Heart right ventricle (tissue), 16 donors: ENCODE data around the gene GSTT4. TPM values are rescaled to one million over a fixed set of nuclear protein-coding genes. Genes with fewer than 3 reads are reported as not detected.

ENCODE experiments used
- ATAC-seq, 8 donors: fragments of 200-7000 bp; cut with Tn5 transposase; one replicate each; pipeline ENCODE4 v1.9.1; 2020; ENCODE audit warnings: mild to moderate bottlenecking in 8 of 8, moderate library complexity in 8 of 8, moderate number of reproducible peaks in 1 of 8
- DNase-seq, 2 donors: peaks; one replicate each; pipeline ENCODE4 v3.0.0-alpha.2; 2020
- H3K27ac ChIP-seq, 10 donors: fragments of 200-600 bp; sonication (generic) in 2 of 10; one replicate each; pipeline versions ENCODE4 v1.5.0 to v1.8.0; 2020 to 2022; ENCODE audit warnings: mild to moderate bottlenecking in 3 of 10
- H3K27me3 ChIP-seq, 7 donors: fragments of 200-600 bp; one replicate each; pipeline ENCODE4 v1.8.0; 2021 to 2022; ENCODE audit warnings: mild to moderate bottlenecking in 2 of 7
- H3K36me3 ChIP-seq, 9 donors: fragments of 200-600 bp; sonication (generic) in 1 of 9; one replicate each; pipeline versions ENCODE4 v1.5.0 to v1.8.0; 2020 to 2022; ENCODE audit warnings: mild to moderate bottlenecking in 2 of 9
- H3K4me1 ChIP-seq, 9 donors: fragments of 200-600 bp; sonication (generic) in 1 of 9; one replicate each; pipeline versions ENCODE4 v1.5.0 to v1.8.0; 2020 to 2022; ENCODE audit warnings: mild to moderate bottlenecking in 4 of 9
- H3K4me3 ChIP-seq, 10 donors: fragments of 200-600 bp; sonication (generic) in 2 of 10; one replicate each; pipeline versions ENCODE4 v1.5.0 to v1.8.0; 2020 to 2022; ENCODE audit warnings: mild to moderate bottlenecking in 7 of 10, moderate library complexity in 2 of 10
- H3K9me3 ChIP-seq, 11 donors: fragments of 200-600 bp in 10 of 11; sonication (generic) in 2 of 11; one replicate each; pipeline versions ENCODE4 v1.5.0 to v1.8.0; 2013 to 2022; ENCODE audit warnings: mild to moderate bottlenecking in 2 of 11, control low read depth in 1 of 11, moderate library complexity in 1 of 11
- CTCF ChIP-seq, 9 donors: fragments of 200-600 bp; sonication (generic) in 2 of 9; IDR thresholded peaks; one replicate each; pipeline versions ENCODE4 v1.5.0 to v1.8.0; 2021 to 2022; ENCODE audit warnings: antibody characterized with exemption in 9 of 9, mild to moderate bottlenecking in 5 of 9, moderate library complexity in 1 of 9
- WGBS, 2 donors: extraction: QIAGEN DNeasy Blood & Tissue Kit; methylation state at CpG; one replicate each; pipeline ENCODE4 v1.1.7; 2013; ENCODE audit warnings: inconsistent platforms in 1 of 2; 5-methylcytosine and 5-hydroxymethylcytosine counted together
- intact Hi-C, 10 donors: fragments of 100-400 bp; cut with DNase I; formaldehyde crosslinking; loops; one replicate each; pipeline versions ENCODE4 v1.11.1 to v1.14.2; 2022
- polyA plus RNA-seq, 2 donors: library from polyadenylated mRNA; stranded (reverse); fragments of 200-250 nt; gene quantifications; one replicate each; pipeline ENCODE4 v1.2.3, GENCODE V29; 2013
- total RNA-seq, 10 donors: library from RNA; stranded (reverse); fragmentation: NEBNext Ultra II Directional in 3 of 10; extraction: Animal tissue kit (Norgen Biotek cat#: 25700) in 3 of 10; gene quantifications; one replicate each; pipeline versions ENCODE4 v1.2.1 to v1.2.4, GENCODE V29; 2021 to 2023
- donor health status: Arrhythmogenic right ventricular cardiomyopathy.
- donor health status: ischemic (EF 13 %, LVEDD 7.1; RV severe dilation, severe dysfunction).
- donor health status: healthy with polysubstance abuse.
- donor health status: DM: no; HTN: yes; CAD: no.
- donor health status: DM: no; HTN: no; CAD: no.
- donor health status: ischemic (EF 25% LVEDD 6.9; RV normal size, moderate dysfunction).
- donor health status: ischemic (EF 25% LVEDD 5.7; RV mildly dilated, moderate dysfunction).
- donor health status: healthy.
- donor health status: DM: yes; HTN: yes; CAD: no.
- donor health status: Ischemic cardiomyopathy.
- donor health status: ischemic (EF 35%, LVEDD 5.7; RV mildly dilated, moderate dysfunction).
- donor health status: nonischemic (EF 11% LVEDD 7.7; RV severe dilation, severe dysfunction).
- donor health status: DM: yes; HTN: yes; CAD: no.
- donor health status: PGD.
- donor health status: ischemic (EF 29% LVEDD 5.4; RV normal size, mild dysfunction).
- donor health status: nonischemic (EF 23%, LVEDD 6.1; RV moderate dilation, normal function).

Gene GSTT4
- total and polyA plus RNA-seq, 12 donors: not detected

GRCh38 chr22:24026733-24027132 is 21.5 kb upstream of the GSTT4 start:
- no peaks in the 10 kb centered on the region for H3K27me3 ChIP-seq
- H3K27ac ChIP-seq: no peak overlapping the region
- H3K9me3 ChIP-seq: peaks cover 0 to 11% (median 0%) of the 10 kb centered on the region in 11 donors
- H3K36me3 ChIP-seq: peaks cover 0 to 17% (median 0%) of the 10 kb centered on the region in 9 donors
- peaks cover 0 to 20% (median 7%) of the 10 kb centered on the region in 9 donors for H3K4me1 ChIP-seq
- DNase-seq (no peak), ATAC-seq (no peak)
- TF ChIP-seq CTCF (IDR thresholded peaks at IDR 0.05): no peak
- H3K4me3 ChIP-seq: no peak overlapping the region
- intact Hi-C loops: no loop called here
- WGBS, 2 donors: 94 to 95% methylated on average over 3 of the region's 3 CpGs

- H3K27ac ChIP-seq: no peak overlapping the region
- intact Hi-C loops: no loop called here
- H3K36me3 ChIP-seq: peaks cover 0 to 16% (median 0%) of the 10 kb centered on the region in 9 donors
- WGBS, 2 donors: 83 to 85% methylated on average over 2 of the region's 2 CpGs
- no peak for DNase-seq
- no peak overlapping the region for H3K4me3 ChIP-seq
- H3K27me3 ChIP-seq: no peaks in the 10 kb centered on the region
- peaks cover 0 to 20% (median 7%) of the 10 kb centered on the region in 9 donors for H3K4me1 ChIP-seq
- H3K9me3 ChIP-seq: peaks cover 0 to 11% (median 0%) of the 10 kb centered on the region in 11 donors
- no peak for ATAC-seq
- no peak for TF ChIP-seq CTCF (IDR thresholded peaks at IDR 0.05)
Measured at GRCh38 chr22:24026056-24026455, 20.8 kb upstream of the GSTT4 start.

GRCh38 chr22:24025475-24025874 is 20.2 kb upstream of the GSTT4 start:
- intact Hi-C loops: no loop called here
- ATAC-seq (no peak), DNase-seq (no peak)
- Histone ChIP-seq H3K9me3 (peaks cover 0 to 11% (median 0%) of the 10 kb centered on the region in 11 donors), H3K4me1 (peaks cover 0 to 17% (median 7%) of the 10 kb centered on the region in 9 donors), H3K27me3 (no peaks in the 10 kb centered on the region), H3K4me3 (no peak overlapping the region), H3K27ac (no peak overlapping the region), H3K36me3 (peaks cover 0 to 14% (median 0%) of the 10 kb centered on the region in 9 donors)
- 85 to 94% methylated on average over 6 of the region's 6 CpGs for WGBS, 2 donors
- no peak for TF ChIP-seq CTCF (IDR thresholded peaks at IDR 0.05)

GRCh38 chr22:24024354-24024753 is 19.1 kb upstream of the GSTT4 start:
- Histone ChIP-seq H3K4me3 (no peak overlapping the region), H3K36me3 (peaks cover 0 to 14% (median 0%) of the 10 kb centered on the region in 9 donors), H3K27ac (no peak overlapping the region), H3K9me3 (peaks cover 0 to 11% (median 0%) of the 10 kb centered on the region in 11 donors), H3K4me1 (peaks cover 0 to 12% (median 7%) of the 10 kb centered on the region in 9 donors), H3K27me3 (no peaks in the 10 kb centered on the region)
- TF ChIP-seq CTCF (IDR thresholded peaks at IDR 0.05): no peak
- intact Hi-C loops: no loop called here
- DNase-seq (no peak), ATAC-seq (no peak)
- 97 to 99% methylated on average over 3 of the region's 3 CpGs for WGBS, 2 donors
